ENCODE data around the gene CSNK1D. TPM values are rescaled to one million over a fixed set of nuclear protein-coding genes. Genes with fewer than 3 reads are reported as not detected.

The CSNK1D gene
- total RNA-seq, 4 donors from 2014 or later: 16.5 to 173 (median 44.6) TPM

GRCh38 chr17:82298538-82299421 is 25.3 kb upstream of the CSNK1D start:
- intact Hi-C loops (cut with DNase I; ENCODE audit: low total_unique reads): no loop called here
- Histone ChIP-seq H3K27ac (peak overlapping the region; percentile 89 to 95), H3K9me3 (no peaks in the 10 kb centered on the region), H3K36me3 (no peaks in the 10 kb centered on the region), H3K4me1 (peaks cover 0 to 19% of the 10 kb centered on the region in 2 donors), H3K4me3 (peak overlapping the region; percentile 38 to 43), H3K27me3 (no peaks in the 10 kb centered on the region)
- TF ChIP-seq CTCF (IDR thresholded peaks at IDR 0.05): no peak
- peak in 1 of 2 donors; percentile 1 for TF ChIP-seq POLR2A (IDR thresholded peaks at IDR 0.05)
- no peak for DNase-seq

DNA sequence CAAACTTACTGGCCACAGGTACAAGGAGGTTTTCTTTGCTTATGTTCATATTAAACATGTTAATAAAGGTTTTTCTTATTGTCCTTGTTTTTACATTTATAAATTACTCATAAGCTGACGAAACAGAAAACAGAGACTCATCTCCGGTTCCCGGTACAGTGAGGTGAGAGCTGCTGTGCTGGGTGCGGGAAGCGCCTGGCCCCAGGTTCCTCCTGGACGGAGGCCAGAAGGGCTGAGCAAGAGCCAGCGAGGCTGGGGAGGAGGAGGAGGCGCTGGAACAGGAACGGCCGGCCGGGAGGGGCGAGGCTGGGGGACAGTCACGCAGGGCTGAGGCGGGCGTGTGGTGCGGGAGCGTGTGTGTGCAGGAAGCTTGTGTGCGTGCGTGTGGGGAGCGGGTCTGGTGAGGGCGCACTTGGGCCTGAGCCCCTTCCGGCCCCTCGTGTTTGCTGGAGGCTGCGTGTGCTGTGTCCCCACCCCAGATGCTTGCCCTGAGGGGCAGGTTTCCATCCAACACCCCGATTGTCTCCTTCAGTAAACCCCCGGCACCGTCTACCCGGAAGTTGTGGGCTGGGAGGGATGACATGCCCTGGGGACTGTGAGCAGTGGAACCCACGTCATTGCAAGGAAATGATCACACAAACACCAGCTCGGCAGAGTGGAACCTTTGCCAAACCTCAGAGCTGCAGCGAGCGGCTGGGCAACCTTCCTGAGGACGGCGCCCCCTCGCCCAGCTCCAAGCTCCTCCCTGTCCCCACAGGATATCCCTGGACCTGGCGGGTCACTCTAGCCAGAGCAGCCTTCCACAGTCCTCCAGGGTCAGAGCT is 24.4 kb upstream of the CSNK1D start:
- peaks cover 0 to 19% of the 10 kb centered on the region in 2 donors for H3K4me1 ChIP-seq
- H3K36me3 ChIP-seq: no peaks in the 10 kb centered on the region
- intact Hi-C loops (cut with DNase I; ENCODE audit: low total_unique reads): no loop called here
- H3K27me3 ChIP-seq: no peaks in the 10 kb centered on the region
- no peaks in the 10 kb centered on the region for H3K9me3 ChIP-seq
- DNase-seq: peak; percentile 87 to 89
- H3K27ac ChIP-seq: peak overlapping the region; percentile 89 to 95
- peak overlapping the region; percentile 38 to 43 for H3K4me3 ChIP-seq
- peak; percentile 27 to 50 for TF ChIP-seq POLR2A (IDR thresholded peaks at IDR 0.05)
- TF ChIP-seq CTCF (IDR thresholded peaks at IDR 0.05): peak in 1 of 4 experiments; percentile 10

DNA sequence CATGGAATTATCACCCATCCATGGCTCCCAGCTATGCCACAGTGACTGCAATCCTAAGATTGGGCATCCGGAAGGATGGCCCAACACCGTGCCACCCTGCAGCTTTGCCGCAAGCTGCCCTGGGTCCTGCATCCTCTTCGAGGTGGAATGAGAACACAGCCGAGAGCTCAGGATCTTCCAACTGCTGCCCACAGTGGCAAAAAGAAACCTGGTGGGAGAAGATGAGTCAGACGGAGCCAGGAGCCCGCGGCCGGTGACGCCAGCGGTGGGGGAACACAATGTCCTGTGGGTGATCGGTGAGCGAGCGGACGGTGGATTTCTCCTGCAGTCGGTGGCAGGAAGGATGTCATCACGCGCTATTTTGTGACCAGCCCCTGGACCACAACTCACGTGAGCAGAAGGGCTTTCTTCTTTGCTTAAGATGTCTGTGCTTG is 23.8 kb upstream of the CSNK1D start:
- H3K4me3 ChIP-seq: peak overlapping the region; percentile 38 to 43
- peak; percentile 45 to 61 for TF ChIP-seq POLR2A (IDR thresholded peaks at IDR 0.05)
- no peak for TF ChIP-seq CTCF (IDR thresholded peaks at IDR 0.05)
- intact Hi-C loops (cut with DNase I; ENCODE audit: low total_unique reads): no loop called here
- H3K36me3 ChIP-seq: no peaks in the 10 kb centered on the region
- peaks cover 0 to 19% of the 10 kb centered on the region in 2 donors for H3K4me1 ChIP-seq
- peak overlapping the region; percentile 89 to 95 for H3K27ac ChIP-seq
- H3K27me3 ChIP-seq: no peaks in the 10 kb centered on the region
- no peaks in the 10 kb centered on the region for H3K9me3 ChIP-seq
- DNase-seq: peak; percentile 91 to 97

- Histone ChIP-seq H3K36me3 (no peaks in the 10 kb centered on the region), H3K4me1 (peaks cover 0 to 19% of the 10 kb centered on the region in 2 donors), H3K27me3 (no peaks in the 10 kb centered on the region), H3K27ac (peak overlapping the region; percentile 89 to 95), H3K9me3 (no peaks in the 10 kb centered on the region), H3K4me3 (peak overlapping the region; percentile 38 to 43)
- intact Hi-C loops (cut with DNase I; ENCODE audit: low total_unique reads): no loop called here
- DNase-seq: peak; percentile 55 to 57
- TF ChIP-seq CTCF (IDR thresholded peaks at IDR 0.05) (no peak), POLR2A (IDR thresholded peaks at IDR 0.05) (no peak)
These were observed 23.2 kb upstream of the CSNK1D start for GRCh38 chr17:82296511-82297279.
